Muscle layer of duodenum (tissue), 2 donors: ENCODE data around the gene EPHA2.

Source experiments
- H3K27ac ChIP-seq: one replicate; pipeline ENCODE4 v1.7.0; 2013; ENCODE audit warnings: mild to moderate bottlenecking, low read length
- H3K27me3 ChIP-seq: one replicate; pipeline ENCODE4 v1.7.0; 2013; ENCODE audit warnings: low read depth, mild to moderate bottlenecking, control low read depth, low read length
- H3K36me3 ChIP-seq, 2 donors: one replicate each; pipeline ENCODE4 v1.7.0; 2013; ENCODE audit warnings: low read length in 2 of 2, control low read depth in 1 of 2, mild to moderate bottlenecking in 1 of 2; ENCODE audit not compliant: insufficient read depth in 2 of 2, control insufficient read depth in 1 of 2
- H3K4me1 ChIP-seq, 2 donors: one replicate each; pipeline ENCODE4 v1.7.0; 2013; ENCODE audit warnings: low read length in 2 of 2, mild to moderate bottlenecking in 2 of 2, control low read depth in 1 of 2, moderate library complexity in 1 of 2; ENCODE audit not compliant: insufficient read depth in 2 of 2, control insufficient read depth in 1 of 2
- H3K4me3 ChIP-seq, 2 donors: one replicate each; pipeline ENCODE4 v1.7.0; 2013; ENCODE audit warnings: low read length in 2 of 2, low read depth in 1 of 2, mild to moderate bottlenecking in 1 of 2
- H3K9me3 ChIP-seq, 2 donors: one replicate each; pipeline ENCODE4 v1.7.0; 2013; ENCODE audit warnings: low read length in 2 of 2, control low read depth in 1 of 2, mild to moderate bottlenecking in 1 of 2; ENCODE audit not compliant: control insufficient read depth in 1 of 2
- donor health status: healthy.

EPHA2 gene

GRCh38 chr1:16092923-16093511, 62.9 kb downstream of the EPHA2 start:
- Histone ChIP-seq H3K27me3 (no peaks in the 10 kb centered on the region), H3K27ac (no peak overlapping the region), H3K9me3 (no peaks in the 10 kb centered on the region), H3K4me1 (no peaks in the 10 kb centered on the region), H3K36me3 (no peaks in the 10 kb centered on the region), H3K4me3 (no peak overlapping the region)

- no peak overlapping the region for H3K27ac ChIP-seq
- H3K9me3 ChIP-seq, result no peaks in the 10 kb centered on the region
These were observed 63.6 kb downstream of the EPHA2 start for GRCh38 chr1:16092097-16092922.

DNA sequence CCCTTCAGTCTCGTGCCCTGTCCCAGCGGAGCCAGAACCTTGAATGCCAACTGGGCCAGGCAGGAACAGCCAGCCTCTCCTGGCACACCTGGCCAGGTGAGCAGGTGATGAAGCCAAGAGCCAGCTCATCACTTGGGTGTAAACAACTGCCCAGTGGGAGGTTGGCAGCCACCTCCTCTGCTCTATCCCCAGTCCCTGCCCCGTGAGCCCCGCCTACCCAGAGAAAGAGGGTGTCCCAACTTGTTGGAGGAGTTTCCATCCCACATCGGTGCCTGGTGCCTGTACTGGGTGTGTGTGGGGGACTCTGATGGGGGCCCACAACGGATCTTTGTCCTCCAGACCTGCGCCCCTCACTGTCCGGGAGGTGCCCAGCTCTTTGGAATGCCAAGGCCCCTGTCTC, 64.6 kb downstream of the EPHA2 start:
- no peaks in the 10 kb centered on the region for H3K36me3 ChIP-seq
- no peaks in the 10 kb centered on the region for H3K27me3 ChIP-seq
- no peaks in the 10 kb centered on the region for H3K9me3 ChIP-seq
- H3K27ac ChIP-seq, result no peak overlapping the region
- H3K4me1 ChIP-seq, result no peaks in the 10 kb centered on the region
- H3K4me3 ChIP-seq, result no peak overlapping the region

More at GRCh38 chr1:16092097-16092922, 63.6 kb downstream of the EPHA2 start:
- Histone ChIP-seq H3K4me1 (no peaks in the 10 kb centered on the region), H3K4me3 (no peak overlapping the region), H3K36me3 (no peaks in the 10 kb centered on the region), H3K27me3 (no peaks in the 10 kb centered on the region)

- Histone ChIP-seq H3K36me3 (no peaks in the 10 kb centered on the region), H3K9me3 (no peaks in the 10 kb centered on the region), H3K4me3 (no peak overlapping the region), H3K27ac (no peak overlapping the region), H3K4me1 (no peaks in the 10 kb centered on the region), H3K27me3 (no peaks in the 10 kb centered on the region)
These were observed 65.6 kb downstream of the EPHA2 start for GRCh38 chr1:16090076-16090826.

DNA sequence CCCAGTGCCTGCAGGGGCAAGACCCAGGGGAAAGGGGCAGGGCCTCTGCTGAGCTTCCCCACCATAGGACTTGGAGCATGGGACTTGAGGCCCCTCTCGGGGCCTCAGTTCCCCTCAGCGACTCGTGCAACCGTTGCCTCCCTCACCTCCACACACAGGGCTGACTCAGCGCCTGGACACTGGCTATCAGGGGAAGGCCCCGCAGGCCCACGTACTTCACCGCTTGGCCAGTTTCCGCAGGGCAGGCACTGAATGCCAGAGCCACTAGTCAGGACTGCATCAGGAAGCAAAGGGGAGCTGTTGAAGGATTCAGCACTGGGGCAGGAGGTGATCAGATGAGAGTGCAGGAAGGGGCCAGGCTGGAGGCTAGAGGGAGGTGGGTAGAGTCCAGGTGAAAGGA, 66.9 kb downstream of the EPHA2 start:
- Histone ChIP-seq H3K27me3 (no peaks in the 10 kb centered on the region), H3K4me3 (no peak overlapping the region), H3K27ac (no peak overlapping the region), H3K9me3 (no peaks in the 10 kb centered on the region), H3K4me1 (no peaks in the 10 kb centered on the region), H3K36me3 (no peaks in the 10 kb centered on the region)

DNA sequence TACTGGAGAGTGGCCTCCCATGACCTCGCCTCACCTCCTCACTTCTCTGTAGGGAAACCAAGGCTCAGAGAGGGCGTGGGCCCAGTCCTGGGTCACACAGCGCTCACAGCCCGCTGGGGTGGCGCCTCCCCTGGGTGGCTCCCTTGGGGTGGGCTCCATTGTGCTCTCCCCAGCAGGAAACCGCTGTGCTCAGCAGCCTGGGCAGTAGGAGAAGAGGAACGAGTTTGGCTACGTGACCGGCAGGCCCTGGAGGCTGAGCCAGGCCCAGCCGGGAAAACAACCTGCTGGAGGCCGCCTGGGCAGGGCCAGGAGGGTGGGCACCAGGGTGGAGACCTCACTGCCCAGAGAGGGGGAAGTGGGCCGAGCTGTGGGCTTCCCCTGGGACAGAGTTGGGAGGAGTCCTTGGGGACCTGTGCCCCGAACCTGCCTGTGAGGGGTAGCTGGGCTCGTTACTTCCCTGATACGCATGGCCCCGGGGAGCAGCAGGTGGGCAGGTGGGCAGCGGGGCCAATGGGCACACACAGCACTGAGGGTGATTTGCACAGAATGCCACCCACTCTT, 67.4 kb downstream of the EPHA2 start:
- H3K36me3 ChIP-seq, result no peaks in the 10 kb centered on the region
- no peaks in the 10 kb centered on the region for H3K4me1 ChIP-seq
- no peak overlapping the region for H3K4me3 ChIP-seq
- H3K27ac ChIP-seq, result no peak overlapping the region
- H3K9me3 ChIP-seq, result no peaks in the 10 kb centered on the region
- H3K27me3 ChIP-seq, result no peaks in the 10 kb centered on the region

GRCh38 chr1:16087733-16088132, 68.1 kb downstream of the EPHA2 start:
- Histone ChIP-seq H3K4me3 (no peak overlapping the region), H3K4me1 (no peaks in the 10 kb centered on the region), H3K27ac (no peak overlapping the region), H3K27me3 (no peaks in the 10 kb centered on the region), H3K36me3 (no peaks in the 10 kb centered on the region), H3K9me3 (no peaks in the 10 kb centered on the region)

GRCh38 chr1:16085522-16085921, 70.3 kb downstream of the EPHA2 start:
- no peaks in the 10 kb centered on the region for H3K4me1 ChIP-seq
- H3K27ac ChIP-seq, result no peak overlapping the region
- no peak overlapping the region for H3K4me3 ChIP-seq
- H3K27me3 ChIP-seq, result no peaks in the 10 kb centered on the region
- no peaks in the 10 kb centered on the region for H3K36me3 ChIP-seq
- H3K9me3 ChIP-seq, result no peaks in the 10 kb centered on the region

DNA sequence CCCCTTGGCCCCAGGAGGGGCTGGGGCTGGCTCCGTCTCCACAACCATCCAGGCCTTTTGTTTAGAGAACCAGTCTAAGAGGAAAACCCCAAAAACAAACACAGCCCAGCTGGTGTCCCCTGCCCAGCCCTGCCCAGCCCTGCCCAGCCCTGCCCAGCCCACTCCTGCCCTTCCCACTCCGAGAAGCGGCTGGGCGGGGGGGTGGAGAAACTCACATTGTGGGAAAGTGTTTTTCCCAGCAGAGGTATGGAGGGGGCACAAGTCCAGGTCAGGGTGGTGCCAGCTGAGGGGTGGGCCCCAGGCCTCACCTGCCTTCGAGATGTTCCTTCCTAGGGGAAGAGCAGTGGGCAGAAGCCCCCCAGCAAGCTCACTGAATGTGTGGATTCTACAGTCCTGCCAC, 72.4 kb downstream of the EPHA2 start:
- Histone ChIP-seq H3K27ac (no peak overlapping the region), H3K27me3 (no peaks in the 10 kb centered on the region), H3K4me3 (no peak overlapping the region), H3K36me3 (no peaks in the 10 kb centered on the region), H3K4me1 (peaks cover 0 to 9% of the 10 kb centered on the region in 2 donors), H3K9me3 (no peaks in the 10 kb centered on the region)

DNA sequence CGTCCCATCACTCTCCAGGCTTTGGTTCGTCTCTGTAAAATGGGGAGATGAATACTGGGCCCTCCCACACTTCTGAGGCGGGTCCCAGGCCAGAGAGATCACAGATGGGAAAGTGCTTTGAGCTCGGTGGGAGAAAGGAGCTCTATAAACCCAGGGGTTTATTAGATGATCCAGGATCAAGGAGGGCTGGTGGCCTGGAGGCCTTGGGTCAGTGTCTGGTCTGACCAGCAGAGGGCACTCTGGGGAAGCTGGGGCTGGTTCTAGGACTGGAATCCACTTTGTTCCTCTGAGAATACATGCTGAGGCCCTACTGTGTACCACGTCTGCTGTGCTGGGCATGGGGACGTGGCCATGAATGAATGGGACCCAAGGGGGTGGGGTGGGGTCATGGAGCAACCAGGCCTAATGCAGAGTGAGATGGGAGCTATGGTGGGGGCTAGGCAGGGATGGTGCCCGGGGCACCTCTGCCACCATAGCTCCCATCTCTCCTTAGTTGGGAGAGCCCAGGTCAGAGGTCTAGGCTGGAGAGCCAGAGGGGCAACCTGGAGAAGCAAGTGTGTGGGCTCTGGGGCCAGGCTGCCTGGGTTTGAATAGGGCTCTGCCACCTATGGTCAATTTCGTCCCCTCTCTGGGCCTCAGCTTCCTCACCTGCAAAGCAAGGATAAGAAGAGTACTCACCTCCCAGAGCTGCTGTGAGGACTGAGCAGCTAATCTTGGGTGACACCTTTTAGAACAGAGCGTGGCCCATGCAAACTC, 73.4 kb downstream of the EPHA2 start:
- H3K36me3 ChIP-seq, result no peaks in the 10 kb centered on the region
- peaks cover 0 to 9% of the 10 kb centered on the region in 2 donors for H3K4me1 ChIP-seq

GRCh38 chr1:16081636-16082035, 74.2 kb downstream of the EPHA2 start:
- Histone ChIP-seq H3K9me3 (no peaks in the 10 kb centered on the region), H3K27ac (no peak overlapping the region), H3K27me3 (no peaks in the 10 kb centered on the region), H3K4me1 (peaks cover 0 to 9% of the 10 kb centered on the region in 2 donors), H3K36me3 (no peaks in the 10 kb centered on the region), H3K4me3 (no peak overlapping the region)

More for the DNA sequence above, 73.4 kb downstream of the EPHA2 start:
- H3K9me3 ChIP-seq, result no peaks in the 10 kb centered on the region
- no peak overlapping the region for H3K27ac ChIP-seq
- no peak overlapping the region for H3K4me3 ChIP-seq
- no peaks in the 10 kb centered on the region for H3K27me3 ChIP-seq
